Measurements from ENCODE around the gene SLC35E4. TPM values are rescaled to one million over a fixed set of nuclear protein-coding genes. Genes with fewer than 3 reads are reported as not detected.

SLC35E4 gene
- polyA plus RNA-seq, 1 of the 3 experiments (the other 2 are of a cell fraction), result 2.8 TPM

GRCh38 chr22:30665786-30666185 is 30.2 kb downstream of the SLC35E4 start:
- 100% methylated on average over 4 of the region's 4 CpGs for WGBS (ENCODE audit: low lambda C conversion rate)
- peaks cover 0 to 4% of the 10 kb centered on the region in 2 experiments for H3K36me3 ChIP-seq (replicated peaks in 1 of 2; ENCODE audit: control insufficient read depth in 1 of 2, insufficient read depth in 2 of 2, low read length in 1 of 2)
- no peaks in the 10 kb centered on the region for H3K9me3 ChIP-seq
- no peak overlapping the region for H3K9ac ChIP-seq
- no peak overlapping the region for H3K27ac ChIP-seq (ENCODE audit: low read depth in 2 of 2, low read length in 1 of 2)
- ChIA-PET CTCF (interaction anchor here (2.6 kb wide), 1 partner anchor 90 kb away, joined by 13 read pairs; no protein-coding TSS in a partner anchor), POLR2A (no interaction called here)
- TF ChIP-seq MXI1 (IDR thresholded peaks at IDR 0.05; ENCODE audit: low read depth, low read length) (no peak), FOSL2 (IDR thresholded peaks at IDR 0.05; ENCODE audit: borderline replicate concordance, low read depth) (no peak), YY1 (IDR thresholded peaks at IDR 0.05; ENCODE audit: low read depth) (no peak), SMC3 (IDR thresholded peaks at IDR 0.05; ENCODE audit: low read depth, low read length) (no peak), SIN3A (IDR thresholded peaks at IDR 0.05; ENCODE audit: borderline replicate concordance, low read depth, low read length) (no peak), GATA2 (CRISPR knock-in tag; IDR thresholded peaks at IDR 0.05) (no peak)
- no peaks in the 10 kb centered on the region for H3F3A ChIP-seq (replicated peaks; ENCODE audit: insufficient read depth)
- H3K4me3 ChIP-seq (ENCODE audit: low read depth in 2 of 2, low read length in 1 of 2), result 0 out of 4 replicates have a peak overlapping the region, but pooled peaks of 1 of the 2 experiments have one; percentile 71
- H3K79me2 ChIP-seq (ENCODE audit: insufficient read depth), result peaks cover 16% of the 10 kb centered on the region; the same call in 1 of the 2 replicates
- no peak overlapping the region for H2AFZ ChIP-seq (ENCODE audit: low read depth)
- H4K20me1 ChIP-seq (ENCODE audit: insufficient read depth), result no peaks in the 10 kb centered on the region
- no peak for DNase-seq
- peaks cover 0 to 12% of the 10 kb centered on the region in 2 experiments; a peak in 2 of 4 replicates for H3K4me1 ChIP-seq (ENCODE audit: control insufficient read depth in 1 of 2, insufficient read depth in 2 of 2, low read depth in 1 of 2, low read length in 1 of 2)
- no peaks in the 10 kb centered on the region for H3K9me2 ChIP-seq
- H3K27me3 ChIP-seq (ENCODE audit: insufficient read depth), result no peaks in the 10 kb centered on the region
- H3K4me2 ChIP-seq, result peak overlapping the region; percentile 74; the same call in 1 of the 2 replicates

GRCh38 chr22:30667107-30667493 is 31.5 kb downstream of the SLC35E4 start:
- no peaks in the 10 kb centered on the region for H3K9me3 ChIP-seq
- peak overlapping the region; percentile 96; the same call in 1 of the 2 replicates for H2AFZ ChIP-seq (ENCODE audit: low read depth)
- H3K36me3 ChIP-seq (replicated peaks in 1 of 2; ENCODE audit: control insufficient read depth in 1 of 2, insufficient read depth in 2 of 2, low read length in 1 of 2), result peaks cover 0 to 4% of the 10 kb centered on the region in 2 experiments
- peak overlapping the region; percentile 65 to 71 for H3K4me3 ChIP-seq (ENCODE audit: low read depth in 2 of 2, low read length in 1 of 2)
- no peaks in the 10 kb centered on the region for H3K9me2 ChIP-seq
- 9% methylated on average over 13 of the region's 18 CpGs for WGBS (ENCODE audit: low lambda C conversion rate)
- H3K4me1 ChIP-seq (ENCODE audit: control insufficient read depth in 1 of 2, insufficient read depth in 2 of 2, low read depth in 1 of 2, low read length in 1 of 2), result peaks cover 0 to 12% of the 10 kb centered on the region in 2 experiments; a peak in 2 of 4 replicates
- TF ChIP-seq POLR2AphosphoS5 (IDR thresholded peaks at IDR 0.05; ENCODE audit: low read depth, low read length) (no peak), PBX3 (IDR thresholded peaks at IDR 0.05) (no peak), ELF1 (IDR thresholded peaks at IDR 0.05) (no peak), GATA2 (CRISPR knock-in tag; IDR thresholded peaks at IDR 0.05) (no peak), EP300 (IDR thresholded peaks at IDR 0.05; ENCODE audit: borderline replicate concordance in 1 of 2, low read depth in 1 of 2, low read length in 1 of 2) (no peak), SIN3A (IDR thresholded peaks at IDR 0.05; ENCODE audit: borderline replicate concordance, low read depth, low read length) (no peak), CTCF (IDR thresholded peaks at IDR 0.05) (no peak), TAF1 (IDR thresholded peaks at IDR 0.05; ENCODE audit: borderline replicate concordance, low read depth, low read length) (no peak), FOXJ3 (CRISPR knock-in tag; IDR thresholded peaks at IDR 0.05) (no peak), CHD2 (IDR thresholded peaks at IDR 0.05; ENCODE audit: low read length, partially characterized antibody) (no peak), USF1 (IDR thresholded peaks at IDR 0.05; ENCODE audit: borderline replicate concordance, low read depth) (no peak), SMC3 (IDR thresholded peaks at IDR 0.05; ENCODE audit: low read depth, low read length) (no peak), EZH2phosphoT487 (IDR thresholded peaks at IDR 0.05; ENCODE audit: borderline replicate concordance, low read depth) (no peak), GABPA (IDR thresholded peaks at IDR 0.05; ENCODE audit: low read depth) (no peak), ZBTB33 (IDR thresholded peaks at IDR 0.05; ENCODE audit: borderline replicate concordance, low read depth) (no peak), MEF2A (IDR thresholded peaks at IDR 0.05; ENCODE audit: borderline replicate concordance, low read depth) (no peak)
- H3F3A ChIP-seq (replicated peaks; ENCODE audit: insufficient read depth), result no peaks in the 10 kb centered on the region
- ChIA-PET POLR2A (interaction anchor here (0.5 to 1.4 kb wide), 3 partner anchors 15 to 39 kb away, joined by 4 read pairs; no protein-coding TSS in a partner anchor), CTCF (interaction anchor here (0.8 to 2.6 kb wide), 9 partner anchors 9 to 224 kb away, joined by 3 to 13 read pairs (median 4); partner anchors contain the start of gene OSBP2)
- H3K79me2 ChIP-seq (ENCODE audit: insufficient read depth), result peaks cover 16% of the 10 kb centered on the region; the same call in 1 of the 2 replicates
- no peaks in the 10 kb centered on the region for H3K27me3 ChIP-seq (ENCODE audit: insufficient read depth)
- H4K20me1 ChIP-seq (ENCODE audit: insufficient read depth), result no peaks in the 10 kb centered on the region
- peak overlapping the region; percentile 70 for H3K9ac ChIP-seq
- DNase-seq, result no peak
- peak overlapping the region; percentile 51 to 73; a peak in 3 of 4 replicates for H3K27ac ChIP-seq (ENCODE audit: low read depth in 2 of 2, low read length in 1 of 2)
- peak overlapping the region; percentile 74 for H3K4me2 ChIP-seq
